NCI-H1105 (cell line): ENCODE measurements around the gene HERC6.
"Not testable (repeated sequence)": the region's sequence is repeated elsewhere in the genome, so short reads cannot be mapped to it uniquely, and the experiment has no call there.

Experiments
- DNase-seq: peaks from one replicate; lab custom pipeline; 2025; lab: John Stamatoyannopoulos, UW

HERC6 gene

DNA sequence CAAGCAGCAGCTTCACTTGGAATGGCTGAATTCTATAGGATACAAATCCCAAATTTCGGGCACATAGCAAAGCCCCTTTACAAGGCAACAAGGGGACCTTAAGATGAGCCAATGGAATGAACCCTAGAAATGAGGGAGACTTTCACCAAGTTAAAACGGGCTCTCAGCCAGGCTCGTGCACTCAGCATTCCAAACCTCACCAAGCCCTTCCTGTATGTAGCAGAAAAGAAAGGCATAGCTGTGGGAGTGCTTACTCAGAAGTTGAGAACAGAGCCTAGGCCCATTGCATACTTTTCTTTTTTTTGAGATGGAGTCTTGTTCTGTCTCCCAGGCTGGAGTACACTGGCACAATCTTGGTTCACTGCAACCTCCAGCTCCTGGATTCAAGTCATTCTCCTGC lies 67.5 kb downstream of the HERC6 start:
- no peak for DNase-seq

DNA sequence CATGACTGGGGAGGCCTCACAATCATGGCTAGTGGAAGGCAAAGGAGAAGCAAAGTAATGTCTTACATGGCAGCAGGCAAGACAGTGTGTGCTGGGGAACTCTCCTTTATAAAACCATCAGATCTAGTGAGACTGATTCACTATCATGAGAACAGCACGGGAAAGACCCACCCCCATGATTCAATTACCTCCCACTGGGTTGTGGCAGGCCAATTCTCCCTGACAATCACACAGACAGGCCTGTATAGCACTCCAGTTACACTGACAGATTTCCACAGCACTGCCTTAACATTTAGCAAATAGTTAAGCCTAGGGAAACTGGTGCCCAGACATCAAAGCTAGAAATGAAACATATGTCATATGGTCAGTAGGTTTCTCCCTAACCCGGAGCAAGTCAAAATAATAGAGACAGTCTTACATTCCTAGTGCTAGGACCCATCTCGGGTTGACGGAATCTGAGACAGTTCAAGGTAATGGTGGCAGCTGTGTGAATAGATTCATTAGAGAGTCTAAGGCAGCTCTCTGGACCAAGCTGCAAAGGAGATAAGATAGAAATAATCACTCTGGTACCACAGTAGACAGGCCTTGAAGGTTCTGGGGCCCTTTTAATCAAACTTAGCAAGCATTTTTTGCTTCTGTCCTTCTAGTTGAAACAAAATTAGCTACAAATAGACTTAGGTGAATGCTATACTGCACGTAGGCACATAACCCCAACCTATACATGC lies 68.9 kb downstream of the HERC6 start:
- DNase-seq: no peak

DNA sequence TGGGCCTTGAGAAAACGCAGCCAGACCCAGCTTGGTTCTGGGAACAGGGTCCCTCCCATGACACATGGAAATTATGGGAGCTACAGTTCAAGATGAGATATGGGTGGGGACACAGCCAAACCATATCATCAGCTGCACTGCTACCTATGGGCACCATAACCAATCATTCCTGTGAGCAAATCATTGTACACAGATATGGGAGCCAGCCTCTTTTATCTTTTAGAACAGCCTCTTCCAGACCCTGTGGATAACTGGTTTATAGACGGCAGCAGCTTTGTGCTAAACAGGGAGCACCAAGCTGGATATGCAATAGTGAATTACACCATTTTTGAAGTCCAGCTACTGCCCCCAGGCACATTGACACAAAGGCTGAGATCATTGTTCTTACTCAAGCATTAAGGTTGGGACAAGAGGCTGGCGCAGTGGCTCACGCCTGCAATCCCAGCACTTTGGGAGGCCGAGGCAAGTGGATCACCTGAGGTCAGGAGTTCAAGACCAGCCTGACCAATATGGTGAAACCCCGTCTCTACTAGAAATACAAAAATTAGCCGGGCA lies 69.6 kb downstream of the HERC6 start:
- not testable (repeated sequence) for DNase-seq

DNA sequence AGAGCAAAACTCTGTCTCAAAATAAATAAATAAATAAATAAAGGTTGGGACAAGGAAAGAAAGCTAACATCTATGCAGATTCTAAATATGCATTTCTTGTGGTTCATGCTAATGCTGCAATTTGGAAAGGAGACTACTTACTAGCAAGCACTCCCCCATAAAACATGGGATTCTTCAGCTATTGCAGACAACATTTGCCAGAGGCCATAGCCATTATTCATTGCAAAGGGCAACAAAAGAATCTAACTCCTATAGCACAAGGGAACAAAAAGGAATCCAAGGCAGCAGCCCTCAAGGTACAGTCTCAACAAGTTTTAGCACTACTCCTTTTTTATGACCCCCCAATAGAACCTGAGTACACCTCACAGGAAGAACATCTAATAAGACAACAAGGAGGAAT lies 70.2 kb downstream of the HERC6 start:
- DNase-seq: no peak

DNA sequence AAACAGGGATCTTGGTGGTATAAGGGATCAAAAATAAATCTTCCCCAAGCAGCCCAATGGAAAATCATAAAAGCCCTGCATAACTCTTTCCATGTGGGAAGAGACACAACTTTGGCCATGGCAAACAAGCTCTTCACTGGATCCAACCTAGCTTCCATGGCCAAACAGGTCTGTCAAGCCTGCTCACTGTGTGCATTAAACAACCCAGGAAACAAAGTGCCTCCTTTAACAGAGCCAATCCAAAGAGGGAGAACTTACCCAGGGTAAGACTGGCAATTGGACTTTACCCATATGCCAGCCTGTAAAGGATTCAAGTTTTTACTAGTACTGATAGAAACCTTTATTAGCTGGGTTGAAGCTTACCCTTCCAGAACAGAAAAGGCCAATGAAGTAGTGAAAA lies 70.6 kb downstream of the HERC6 start:
- DNase-seq: no peak

DNA sequence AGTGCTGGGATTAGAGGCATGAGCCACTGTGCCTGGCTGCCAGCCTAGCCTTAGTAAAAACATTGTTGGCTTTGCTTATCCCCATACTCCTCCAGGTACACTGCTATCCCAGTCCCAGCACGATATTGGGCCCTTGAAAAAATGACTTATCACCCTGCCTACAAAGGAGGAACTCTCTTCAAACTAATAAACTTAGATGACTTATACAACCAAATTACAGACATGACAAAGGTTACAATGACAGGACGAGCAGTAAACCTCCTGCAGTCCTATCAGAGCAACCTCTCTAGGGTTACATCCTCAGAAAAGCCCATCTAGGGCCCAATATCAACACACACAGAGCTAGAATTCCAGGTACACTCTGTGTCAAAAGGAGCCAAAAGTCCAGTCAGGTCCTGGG lies 72.6 kb downstream of the HERC6 start:
- no peak for DNase-seq

DNA sequence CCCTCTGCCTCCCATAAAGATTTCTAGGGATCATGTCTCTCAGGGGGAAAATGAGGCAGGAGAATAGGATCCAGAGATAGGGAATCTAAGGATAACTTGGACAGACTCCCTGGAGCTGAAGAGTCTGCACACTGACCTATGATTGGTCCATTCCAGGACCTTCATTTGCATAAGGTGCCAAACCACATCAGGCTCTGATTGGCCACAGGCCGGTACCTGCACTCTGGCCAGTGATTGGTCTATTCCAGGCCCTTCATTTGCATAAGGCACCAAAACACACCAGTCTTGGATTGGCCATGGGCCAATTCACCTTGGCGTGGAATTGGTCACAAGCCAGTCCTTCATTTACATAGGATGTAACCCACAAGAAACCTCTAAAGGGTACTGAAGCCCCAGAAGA lies 74.3 kb downstream of the HERC6 start:
- DNase-seq: no peak

DNA sequence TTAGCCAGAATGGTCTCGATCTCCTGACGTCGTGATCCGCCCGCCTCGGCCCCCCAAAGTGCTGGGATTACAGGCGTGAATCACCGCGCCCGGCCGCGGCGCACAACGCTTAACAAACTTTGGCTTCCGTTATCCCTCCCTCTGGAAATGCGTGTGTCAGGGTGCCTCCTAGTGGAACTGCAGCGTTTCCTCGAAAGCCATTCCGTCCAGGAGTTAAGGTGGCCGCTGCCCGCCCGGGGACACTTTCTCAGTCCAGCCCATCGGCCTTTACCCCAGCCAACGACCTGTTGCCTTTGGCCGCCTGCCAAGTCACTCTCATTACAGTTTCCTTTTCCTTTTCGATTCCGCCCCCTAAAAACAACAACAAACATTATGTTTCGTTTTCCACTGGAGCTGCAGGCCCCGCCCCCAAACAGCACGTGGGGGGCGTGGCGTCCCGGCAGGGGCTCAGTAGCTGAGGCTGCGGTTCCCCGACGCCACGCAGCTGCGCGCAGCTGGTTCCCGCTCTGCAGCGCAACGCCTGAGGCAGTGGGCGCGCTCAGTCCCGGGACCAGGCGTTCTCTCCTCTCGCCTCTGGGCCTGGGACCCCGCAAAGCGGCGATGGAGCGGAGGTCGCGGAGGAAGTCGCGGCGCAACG lies 78.1 kb downstream of the HERC6 start, which contains the start of gene HERC5:
HERC5 (plus strand) TSS at position 450 of the 637 bp plus-strand sequence; CDS start at position 601, 151 bp downstream.
- DNase-seq: peak; percentile 35

DNA sequence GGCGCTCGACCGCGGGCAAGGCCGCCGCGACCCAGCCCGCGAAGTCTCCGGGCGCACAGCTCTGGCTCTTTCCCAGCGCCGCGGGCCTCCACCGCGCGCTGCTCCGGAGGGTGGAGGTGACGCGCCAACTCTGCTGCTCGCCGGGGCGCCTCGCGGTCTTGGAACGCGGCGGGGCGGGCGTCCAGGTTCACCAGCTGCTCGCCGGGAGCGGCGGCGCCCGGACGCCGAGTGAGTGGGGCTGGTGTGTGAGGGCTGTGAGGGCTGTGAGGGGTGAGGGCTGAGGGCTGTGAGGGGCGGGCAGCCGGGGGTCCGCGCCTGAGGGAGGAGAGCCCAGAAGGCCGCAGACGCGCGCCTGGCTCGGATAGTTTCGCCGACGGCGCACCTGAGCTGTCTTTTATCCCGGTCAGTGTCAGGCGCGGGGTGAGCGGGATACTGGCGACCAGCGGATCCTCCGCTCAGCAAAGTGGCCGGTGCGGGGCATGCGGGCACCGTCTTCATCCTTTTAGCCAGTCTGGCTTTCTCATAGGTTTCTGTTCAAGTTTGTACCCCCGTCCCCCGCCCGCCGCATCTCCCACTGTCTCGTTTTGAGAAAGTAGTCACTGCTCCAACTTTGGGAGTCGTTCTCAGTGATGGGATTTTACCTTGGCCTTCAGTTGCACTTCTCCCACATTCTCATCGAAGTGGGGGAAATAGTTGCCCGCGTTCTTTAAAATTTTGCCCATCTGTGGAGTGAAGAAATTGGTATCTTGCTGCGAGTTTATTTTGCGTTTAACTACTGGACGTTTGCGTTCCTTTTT lies 78.9 kb downstream of the HERC6 start:
- peak; percentile 31 for DNase-seq

DNA sequence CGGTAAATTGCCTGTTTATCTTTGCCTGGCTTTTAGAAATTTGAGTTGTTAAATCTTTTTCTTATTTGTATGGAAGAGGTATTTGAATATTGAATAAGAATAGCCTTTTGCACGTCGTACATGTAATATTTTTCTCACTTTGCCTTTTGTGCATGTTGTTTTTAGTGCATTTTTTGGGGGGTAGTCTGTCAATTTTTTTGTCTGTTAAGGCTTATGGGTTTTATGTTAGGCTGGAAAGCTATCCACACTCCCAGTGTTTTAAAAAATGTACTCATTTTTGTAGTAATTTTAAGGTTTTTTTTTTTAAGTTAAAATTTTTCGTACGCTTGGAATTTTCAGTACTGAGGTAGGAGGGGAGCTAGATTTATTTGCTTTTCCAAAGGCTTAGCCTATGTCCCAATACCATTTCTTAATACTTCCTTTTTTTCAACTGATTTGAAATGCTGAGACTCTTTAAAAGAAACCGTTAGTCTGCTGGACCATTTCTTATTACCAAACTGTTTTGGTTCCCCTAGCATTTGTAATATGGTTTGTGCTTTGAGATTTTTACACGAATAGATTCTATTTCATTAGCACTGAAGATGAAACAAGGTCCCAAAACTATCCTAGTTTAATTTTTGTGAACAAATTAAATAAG lies 79.6 kb downstream of the HERC6 start:
- DNase-seq: no peak

DNA sequence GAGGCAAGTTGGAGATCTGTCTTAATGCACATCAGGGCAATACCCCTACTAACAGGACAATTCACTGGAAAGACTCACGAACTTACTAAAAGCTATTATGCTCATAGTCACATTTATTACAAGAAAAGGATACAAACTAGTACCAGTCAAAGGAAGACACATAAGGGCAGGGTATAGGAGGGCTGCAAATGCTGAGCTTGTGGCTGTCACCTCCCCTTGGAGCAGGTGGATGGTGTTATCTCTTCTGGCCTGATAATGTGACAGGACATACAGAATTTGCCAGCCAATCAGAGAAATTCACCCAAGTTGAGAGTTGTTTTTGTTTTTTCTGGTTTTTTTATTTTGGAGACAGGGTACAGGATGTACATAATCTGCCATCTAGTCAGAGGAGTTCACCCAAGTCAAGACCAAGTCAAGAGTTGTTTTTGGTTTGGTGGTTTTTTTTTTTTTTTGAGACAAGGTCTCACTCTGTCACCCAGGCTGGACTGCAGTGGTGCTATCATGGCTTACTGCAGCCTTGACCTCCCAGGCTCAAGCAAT lies 87.1 kb downstream of the HERC6 start:
- no peak for DNase-seq

DNA sequence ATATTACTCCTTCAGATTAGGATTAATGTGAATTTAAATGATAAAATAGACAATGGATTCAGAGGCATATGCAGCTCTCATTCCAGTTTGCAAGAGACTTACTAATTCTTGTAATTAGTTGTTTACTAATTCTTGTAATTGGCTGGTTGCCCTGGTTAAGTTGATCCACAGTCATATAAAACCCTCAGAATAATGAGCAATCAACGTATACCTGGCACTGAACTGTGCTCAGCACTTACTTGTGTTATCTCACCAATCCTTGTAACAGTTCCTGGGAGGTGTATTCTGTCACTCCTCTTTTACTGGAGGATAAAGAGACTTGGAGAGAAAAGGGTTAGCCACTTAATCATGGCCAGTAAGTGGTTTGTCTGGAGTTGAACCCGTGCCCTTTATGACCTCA lies 88.7 kb downstream of the HERC6 start:
- no peak for DNase-seq

DNA sequence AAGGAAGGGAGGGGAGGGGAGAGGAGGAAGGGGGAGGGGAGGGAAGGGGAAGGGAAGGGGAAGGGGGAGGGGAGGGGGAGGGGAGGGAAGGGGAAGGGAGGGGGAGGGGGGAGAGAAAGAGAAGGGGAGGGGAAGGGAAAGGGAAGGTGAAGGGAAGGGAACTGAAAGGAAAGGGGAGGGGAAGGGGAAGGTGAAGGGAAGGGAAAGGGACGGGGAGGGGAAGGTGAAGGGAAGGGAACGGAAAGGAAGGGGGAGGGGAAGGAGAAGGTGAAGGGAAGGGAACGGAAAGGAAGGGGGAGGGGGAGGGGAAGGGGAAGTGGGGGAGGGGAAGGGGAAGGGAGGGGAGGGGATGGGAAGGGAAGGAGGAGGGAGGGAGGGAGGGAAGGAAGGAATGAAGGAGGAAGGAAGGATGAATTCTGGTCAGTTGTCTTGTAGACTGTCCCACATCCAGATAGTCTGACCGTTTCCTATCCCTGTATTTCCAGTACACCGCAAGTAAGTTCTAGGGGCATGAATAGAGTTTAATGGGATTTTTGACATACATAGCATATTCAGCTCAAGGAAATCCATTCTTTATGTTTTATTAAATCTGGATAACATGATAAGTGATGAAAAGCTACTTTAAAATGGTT lies 98.7 kb downstream of the HERC6 start:
- DNase-seq: no peak

DNA sequence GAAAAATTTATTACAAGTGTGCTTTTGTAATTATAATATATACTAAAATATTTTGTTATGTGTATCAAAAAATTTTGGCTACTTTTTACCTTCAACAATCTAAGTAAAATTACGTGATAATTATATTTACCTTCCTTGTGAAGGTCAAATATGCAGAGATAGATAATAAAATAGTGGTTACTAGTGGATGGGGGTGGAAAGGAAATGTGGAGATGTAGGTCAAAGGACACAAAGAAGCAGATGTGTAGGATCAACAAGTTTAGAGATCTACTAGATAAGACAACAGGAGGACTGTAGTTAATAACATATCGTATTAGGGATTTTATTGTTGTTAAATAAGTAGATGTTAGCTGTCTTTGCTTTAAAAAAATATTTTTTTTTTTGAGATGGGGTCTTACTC lies 99.6 kb downstream of the HERC6 start:
- no peak for DNase-seq

DNA sequence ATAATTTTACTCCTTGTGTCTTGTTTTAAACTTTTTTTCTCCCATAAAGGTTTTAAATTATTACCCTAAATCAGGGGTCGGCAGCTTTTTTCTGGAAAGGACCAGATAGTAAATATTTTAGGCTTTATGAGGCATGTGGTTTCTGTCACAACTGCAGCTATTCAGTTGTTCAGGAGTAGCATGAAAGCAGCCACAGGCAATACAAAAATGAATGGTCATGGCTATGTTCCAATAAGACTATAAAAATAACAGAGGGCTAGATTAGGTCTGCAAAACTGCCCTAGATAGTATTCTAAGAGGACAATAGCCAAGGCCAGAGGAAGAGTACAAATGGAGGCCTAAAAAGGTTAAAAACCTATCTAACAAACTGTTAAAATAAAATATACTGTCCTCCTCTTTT lies 102.9 kb downstream of the HERC6 start:
- DNase-seq: no peak

DNA sequence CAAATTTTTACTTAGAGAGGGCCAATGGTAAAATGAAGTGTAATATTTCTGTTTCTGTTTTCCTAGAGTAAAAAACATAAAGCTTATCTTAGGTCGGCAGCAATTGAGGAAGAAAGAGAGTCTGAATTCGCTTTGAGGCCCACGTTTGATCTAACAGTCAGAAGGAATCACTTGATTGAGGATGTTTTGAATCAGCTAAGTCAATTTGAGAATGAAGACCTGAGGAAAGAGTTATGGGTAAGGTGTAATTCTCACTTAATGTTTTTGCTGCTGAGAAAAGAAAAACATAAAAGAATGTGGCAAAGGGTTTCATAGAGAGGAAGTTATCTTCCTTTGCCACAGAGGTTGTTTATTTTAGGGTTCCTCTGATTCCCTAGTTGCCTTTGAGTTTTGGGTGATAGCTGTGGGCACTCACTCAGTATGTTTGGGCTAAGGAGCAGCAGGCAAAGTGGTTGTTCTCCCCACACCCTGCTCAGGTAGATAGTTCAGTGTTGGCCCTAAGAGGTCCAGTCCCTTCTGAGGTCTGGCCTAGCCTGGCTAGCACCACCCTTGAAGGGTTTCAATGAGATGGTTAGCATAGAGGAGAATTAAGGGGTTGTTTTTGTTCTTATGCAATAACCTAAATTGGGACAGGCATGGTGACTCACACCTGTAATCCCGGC lies 110.6 kb downstream of the HERC6 start:
- DNase-seq: no peak
